WTC11 (cell line): ENCODE results near the gene NEAT1.

Experiments
- ETV6 ChIP-seq: sonication (generic); formaldehyde crosslinking; IDR thresholded peaks from 2 replicates; pipeline ENCODE4 v1.8.1; 2022; ENCODE audit warnings: mild to moderate bottlenecking, missing genetic modification reagents
- FOXP1 ChIP-seq: sonication (generic); formaldehyde crosslinking; IDR thresholded peaks from 2 replicates; pipeline ENCODE4 v1.8.0; 2022; ENCODE audit warnings: missing genetic modification reagents, mild to moderate bottlenecking, moderate library complexity, borderline replicate concordance
- SMAD3 ChIP-seq: sonication (generic); formaldehyde crosslinking; IDR thresholded peaks from 2 replicates; pipeline ENCODE4 v1.8.0; 2022; ENCODE audit warnings: missing genetic modification reagents, mild to moderate bottlenecking, borderline replicate concordance
- TF ChIP-seq, protein P1 (sequence below): sonication (generic); formaldehyde crosslinking; IDR thresholded peaks from 2 replicates; pipeline ENCODE4 v1.8.1; 2023; ENCODE audit warnings: mild to moderate bottlenecking, missing genetic modification reagents, moderate library complexity

DNA sequence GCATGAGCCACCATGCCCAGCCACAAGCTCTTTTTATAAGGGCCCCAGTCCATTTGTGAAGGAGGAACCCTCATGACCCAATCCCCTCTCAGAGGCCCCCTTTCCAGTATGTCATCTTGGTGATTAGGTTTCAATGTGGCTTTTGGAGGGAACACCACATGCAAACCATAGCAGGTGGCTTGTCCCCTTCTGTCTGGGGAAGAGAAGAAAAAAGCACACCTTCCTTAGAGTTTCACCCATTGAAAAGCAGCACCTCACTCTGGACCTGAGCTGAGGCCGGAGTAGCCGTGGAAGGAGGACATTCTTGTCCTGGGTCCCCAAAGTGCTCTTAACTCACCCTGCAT lies 25.4 kb downstream of the NEAT1 start:
- TF ChIP-seq FOXP1 = no peak
- TF ChIP-seq ETV6 (CRISPR knock-in tag) = no peak
- no peak for TF ChIP-seq SMAD3 (CRISPR knock-in tag)
- TF ChIP-seq, protein P1, sequence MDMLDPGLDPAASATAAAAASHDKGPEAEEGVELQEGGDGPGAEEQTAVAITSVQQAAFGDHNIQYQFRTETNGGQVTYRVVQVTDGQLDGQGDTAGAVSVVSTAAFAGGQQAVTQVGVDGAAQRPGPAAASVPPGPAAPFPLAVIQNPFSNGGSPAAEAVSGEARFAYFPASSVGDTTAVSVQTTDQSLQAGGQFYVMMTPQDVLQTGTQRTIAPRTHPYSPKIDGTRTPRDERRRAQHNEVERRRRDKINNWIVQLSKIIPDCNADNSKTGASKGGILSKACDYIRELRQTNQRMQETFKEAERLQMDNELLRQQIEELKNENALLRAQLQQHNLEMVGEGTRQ (CRISPR knock-in tag) = no peak
